ENCODE measurements around the gene ACTL6B.
"Not testable (repeated sequence)": the region's sequence is repeated elsewhere in the genome, so short reads cannot be mapped to it uniquely, and the experiment has no call there.

DNA sequence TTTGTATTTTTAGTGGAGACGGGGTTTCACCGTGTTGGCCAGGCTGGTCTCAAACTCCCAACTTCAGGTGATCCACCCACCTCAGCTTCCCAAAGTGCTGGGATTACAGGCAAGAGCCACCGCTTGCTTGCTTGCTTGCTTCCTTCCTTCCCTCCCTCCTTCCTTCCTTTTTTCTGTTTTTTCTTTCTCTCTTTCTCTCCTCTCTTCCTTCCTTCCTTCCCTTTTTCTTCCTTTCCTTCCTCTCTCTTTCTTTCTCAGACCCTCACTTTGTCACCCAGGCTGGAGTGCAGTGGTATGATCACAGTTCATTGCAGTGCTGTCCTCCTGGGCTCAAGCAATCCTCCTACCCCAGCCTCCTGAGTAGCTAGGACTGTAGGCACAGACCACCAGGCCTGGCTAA lies 44.8 kb upstream of the ACTL6B start:
- not testable (repeated sequence) for TF ChIP-seq POLR2AphosphoS5 (IDR thresholded peaks at IDR 0.05; ENCODE audit: borderline replicate concordance, low read depth, low read length); EZH2 (IDR thresholded peaks at IDR 0.05); FOXP2 (optimal IDR thresholded peaks at IDR 0.05; ENCODE audit: control extremely low read depth, extremely low read length, insufficient read depth)
